Measurements from ENCODE around the gene PGM2.
"Not testable (repeated sequence)": the region's sequence is repeated elsewhere in the genome, so short reads cannot be mapped to it uniquely, and the experiment has no call there.

PGM2 gene

GRCh38 chr4:37826295-37827029 is at the start of gene PGM2:
TSS of gene PGM2 (plus strand) at chr4:37826686. CDS start at chr4:37826733, 47 bp downstream.
- DNase-seq: peak; percentile 65

- no peak for DNase-seq
Observed at GRCh38 chr4:37779896-37780295, 46.6 kb upstream of the PGM2 start.

- no peak for DNase-seq
Observed at GRCh38 chr4:37780444-37781130, 45.9 kb upstream of the PGM2 start.

GRCh38 chr4:37781131-37781455 is 45.4 kb upstream of the PGM2 start:
- no peak for DNase-seq

GRCh38 chr4:37786267-37786666 is 40.2 kb upstream of the PGM2 start:
- DNase-seq: not testable (repeated sequence)

GRCh38 chr4:37787883-37788460 is 38.5 kb upstream of the PGM2 start:
- not testable (repeated sequence) for DNase-seq

- DNase-seq: no peak
Observed at GRCh38 chr4:37788819-37789218, 37.7 kb upstream of the PGM2 start.

GRCh38 chr4:37792241-37792640 is 34.2 kb upstream of the PGM2 start:
- DNase-seq: no peak

- DNase-seq: no peak
Observed at GRCh38 chr4:37793562-37793961, 32.9 kb upstream of the PGM2 start.

GRCh38 chr4:37794056-37794455 is 32.4 kb upstream of the PGM2 start:
- no peak for DNase-seq

GRCh38 chr4:37795581-37796195 is 30.8 kb upstream of the PGM2 start:
- DNase-seq: no peak

- no peak for DNase-seq
Observed at GRCh38 chr4:37797374-37797773, 29.1 kb upstream of the PGM2 start.

- DNase-seq: no peak
Observed at GRCh38 chr4:37797923-37798322, 28.6 kb upstream of the PGM2 start.

GRCh38 chr4:37798616-37799015 is 27.9 kb upstream of the PGM2 start:
- DNase-seq: no peak

- no peak for DNase-seq
Observed at GRCh38 chr4:37799941-37800554, 26.4 kb upstream of the PGM2 start.

GRCh38 chr4:37802068-37802666 is 24.3 kb upstream of the PGM2 start:
- DNase-seq: no peak

GRCh38 chr4:37803348-37803973 is 23.0 kb upstream of the PGM2 start:
- no peak for DNase-seq

- no peak for DNase-seq
Observed at GRCh38 chr4:37805091-37805490, 21.4 kb upstream of the PGM2 start.

- no peak for DNase-seq
Observed at GRCh38 chr4:37812713-37813112, 13.8 kb upstream of the PGM2 start.

- DNase-seq: no peak
Observed at GRCh38 chr4:37815591-37815990, 10.9 kb upstream of the PGM2 start.

- no peak for DNase-seq
Observed at GRCh38 chr4:37816006-37816405, 10.5 kb upstream of the PGM2 start.

GRCh38 chr4:37816719-37817118 is 9.8 kb upstream of the PGM2 start:
- no peak for DNase-seq

GRCh38 chr4:37818752-37819151 is 7.7 kb upstream of the PGM2 start:
- DNase-seq: no peak

Data from NCI-H1105 (cell line).